Measurements from ENCODE around the gene RXYLT1.
"Not testable (repeated sequence)": the region's sequence is repeated elsewhere in the genome, so short reads cannot be mapped to it uniquely, and the experiment has no call there.

RXYLT1 gene

GRCh38 chr12:63804746-63805145, 25.0 kb downstream of the RXYLT1 start:
- DNase-seq: no peak

GRCh38 chr12:63805704-63806672, 26.3 kb downstream of the RXYLT1 start:
- no peak for DNase-seq

GRCh38 chr12:63808631-63809030, 28.9 kb downstream of the RXYLT1 start:
- DNase-seq: no peak

- DNase-seq: no peak
Observed at GRCh38 chr12:63809566-63809965, 29.9 kb downstream of the RXYLT1 start.

GRCh38 chr12:63811334-63811733, 31.6 kb downstream of the RXYLT1 start:
- no peak for DNase-seq

- no peak for DNase-seq
Observed at GRCh38 chr12:63811755-63812154, 32.0 kb downstream of the RXYLT1 start.

GRCh38 chr12:63814146-63814772, 34.5 kb downstream of the RXYLT1 start:
- no peak for DNase-seq

GRCh38 chr12:63815482-63815852, 35.8 kb downstream of the RXYLT1 start:
- no peak for DNase-seq

- no peak for DNase-seq
Observed at GRCh38 chr12:63816031-63816430, 36.3 kb downstream of the RXYLT1 start.

GRCh38 chr12:63820427-63820826, 40.7 kb downstream of the RXYLT1 start:
- DNase-seq: no peak

- DNase-seq: no peak
Observed at GRCh38 chr12:63821781-63822251, 42.1 kb downstream of the RXYLT1 start.

- no peak for DNase-seq
Observed at GRCh38 chr12:63822352-63822751, 42.6 kb downstream of the RXYLT1 start.

- no peak for DNase-seq
Observed at GRCh38 chr12:63823040-63823439, 43.3 kb downstream of the RXYLT1 start.

GRCh38 chr12:63826006-63826585, 46.4 kb downstream of the RXYLT1 start:
- DNase-seq: no peak

- DNase-seq: no peak
Observed at GRCh38 chr12:63828867-63829266, 49.2 kb downstream of the RXYLT1 start.

GRCh38 chr12:63836046-63836445, 56.3 kb downstream of the RXYLT1 start:
- no peak for DNase-seq

- no peak for DNase-seq
Observed at GRCh38 chr12:63836936-63837335, 57.2 kb downstream of the RXYLT1 start.

GRCh38 chr12:63838411-63838810, 58.7 kb downstream of the RXYLT1 start:
- no peak for DNase-seq

GRCh38 chr12:63841011-63841410, 61.3 kb downstream of the RXYLT1 start:
- DNase-seq: no peak

- no peak for DNase-seq
Observed at GRCh38 chr12:63841571-63841970, 61.9 kb downstream of the RXYLT1 start.

- not testable (repeated sequence) for DNase-seq
Observed at GRCh38 chr12:63842750-63843149, 63.0 kb downstream of the RXYLT1 start.

- DNase-seq: peak; percentile 8
Observed at GRCh38 chr12:63843254-63843720, 63.6 kb downstream of the RXYLT1 start.

GRCh38 chr12:63843721-63844390, 64.1 kb downstream of the RXYLT1 start:
- DNase-seq: peak; percentile 53

All from T-helper 9 cell (primary cell).